Gastroesophageal sphincter (tissue), 3 donors: ENCODE measurements around the gene XKR7.

ENCODE experiments used
- EP300 ChIP-seq: sonication (generic); formaldehyde crosslinking; IDR thresholded peaks from one replicate; pipeline ENCODE4 v1.6.1; 2017; ENCODE audit warnings: antibody characterized with exemption, mild to moderate bottlenecking
- POLR2A ChIP-seq, 2 donors: fragments of 450-650 bp; IDR thresholded peaks; one replicate each; pipeline ENCODE4 v1.6.1; 2017; ENCODE audit warnings: antibody characterized with exemption in 2 of 2, mild to moderate bottlenecking in 2 of 2, moderate library complexity in 1 of 2
- POLR2AphosphoS5 ChIP-seq: sonication (generic); formaldehyde crosslinking; IDR thresholded peaks from one replicate; pipeline ENCODE4 v1.6.1; 2017; ENCODE audit warnings: antibody characterized with exemption
- TF ChIP-seq, protein P1 (sequence below), 4 experiments: fragments of 200-600 bp in 2 of 4; fragments of 450-650 bp in 2 of 4; sonication (generic) in 1 of 4; IDR thresholded peaks; one replicate each; pipeline ENCODE4 v1.5.1; 2017 to 2019; ENCODE audit warnings: antibody characterized with exemption in 4 of 4, mild to moderate bottlenecking in 2 of 4, moderate library complexity in 2 of 4

DNA sequence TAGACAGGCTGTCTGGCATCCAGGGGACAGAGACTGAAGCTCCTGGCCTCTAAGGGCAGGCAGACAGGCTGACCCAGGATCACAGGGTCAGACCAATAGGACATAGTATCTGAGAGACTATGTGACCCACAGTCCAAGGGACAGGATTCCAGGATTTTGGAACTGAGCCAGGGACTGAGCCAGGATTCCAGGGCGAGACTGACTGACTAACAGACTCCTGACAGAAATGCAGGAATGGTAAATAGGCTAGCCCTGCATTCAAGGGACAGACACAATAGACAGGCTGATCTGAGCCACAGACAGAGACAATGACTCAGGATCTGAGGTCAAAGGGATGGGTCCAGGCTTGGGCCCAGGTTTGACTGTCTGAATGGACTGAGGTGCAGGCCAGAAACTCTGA is 19.8 kb downstream of the XKR7 start:
- TF ChIP-seq, protein P1, sequence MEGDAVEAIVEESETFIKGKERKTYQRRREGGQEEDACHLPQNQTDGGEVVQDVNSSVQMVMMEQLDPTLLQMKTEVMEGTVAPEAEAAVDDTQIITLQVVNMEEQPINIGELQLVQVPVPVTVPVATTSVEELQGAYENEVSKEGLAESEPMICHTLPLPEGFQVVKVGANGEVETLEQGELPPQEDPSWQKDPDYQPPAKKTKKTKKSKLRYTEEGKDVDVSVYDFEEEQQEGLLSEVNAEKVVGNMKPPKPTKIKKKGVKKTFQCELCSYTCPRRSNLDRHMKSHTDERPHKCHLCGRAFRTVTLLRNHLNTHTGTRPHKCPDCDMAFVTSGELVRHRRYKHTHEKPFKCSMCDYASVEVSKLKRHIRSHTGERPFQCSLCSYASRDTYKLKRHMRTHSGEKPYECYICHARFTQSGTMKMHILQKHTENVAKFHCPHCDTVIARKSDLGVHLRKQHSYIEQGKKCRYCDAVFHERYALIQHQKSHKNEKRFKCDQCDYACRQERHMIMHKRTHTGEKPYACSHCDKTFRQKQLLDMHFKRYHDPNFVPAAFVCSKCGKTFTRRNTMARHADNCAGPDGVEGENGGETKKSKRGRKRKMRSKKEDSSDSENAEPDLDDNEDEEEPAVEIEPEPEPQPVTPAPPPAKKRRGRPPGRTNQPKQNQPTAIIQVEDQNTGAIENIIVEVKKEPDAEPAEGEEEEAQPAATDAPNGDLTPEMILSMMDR (IDR thresholded peaks at IDR 0.05): no peak
- TF ChIP-seq POLR2A (IDR thresholded peaks at IDR 0.05) (no peak), POLR2AphosphoS5 (no peak), EP300 (no peak)
